IMR-90 (cell line): ENCODE data around the gene KRTAP10-7. TPM values are rescaled to one million over a fixed set of nuclear protein-coding genes. Genes with fewer than 3 reads are reported as not detected.
"Not testable (repeated sequence)": the region's sequence is repeated elsewhere in the genome, so short reads cannot be mapped to it uniquely, and the experiment has no call there.

ENCODE experiments used
- ATAC-seq: fragments of 200-7000 bp; cut with Tn5 transposase; 2 replicates; pipeline ENCODE4 v1.9.1; 2020; ENCODE audit warnings: low read depth, mild to moderate bottlenecking, moderate library complexity
- BruUV-seq: library from RNA; stranded (reverse); fragments of 400-500 nt; replicated peaks from 2 replicates; lab custom pipeline; 2021; lab: Mats Ljungman, UMichigan
- CTCF ChIA-PET: fragments of 300-600 bp; formaldehyde crosslinking; extraction: SDS; loops from one replicate; lab custom pipeline; 2021; ENCODE audit warnings: antibody characterized with exemption; lab: Yijun Ruan, JAX
- POLR2A ChIA-PET: fragments of 300-600 bp; sonication (Branson Sonifier 250); formaldehyde crosslinking; loops from one replicate; lab custom pipeline; 2022; ENCODE audit warnings: antibody characterized with exemption; ENCODE audit not compliant: unreplicated experiment; lab: Charles Lee
- DNase-seq: peaks from one replicate; pipeline ENCODE4 v3.0.0; 2013
- H2AFZ ChIP-seq: replicated peaks from 2 replicates; pipeline ENCODE3; 2013; ENCODE audit warnings: low read length, mild to moderate bottlenecking; ENCODE audit not compliant: poor library complexity
- H2AK5ac ChIP-seq: 2 replicates; pipeline ENCODE4 v1.6.1; 2013; ENCODE audit warnings: low read depth, low read length, inconsistent platforms
- H2AK9ac ChIP-seq: replicated peaks from 2 replicates; pipeline ENCODE3; 2013; ENCODE audit warnings: mild to moderate bottlenecking, low read depth, low read length, moderate library complexity; ENCODE audit not compliant: poor library complexity
- H2BK120ac ChIP-seq: 2 replicates; pipeline ENCODE4 v1.6.1; 2013; ENCODE audit warnings: low read depth, low read length, inconsistent platforms
- H2BK15ac ChIP-seq: 3 replicates; pipeline ENCODE4 v1.6.1; 2013; ENCODE audit warnings: low read depth, low read length, inconsistent platforms
- H2BK20ac ChIP-seq: 2 replicates; pipeline ENCODE4 v1.6.1; 2013; ENCODE audit warnings: low read depth, mild to moderate bottlenecking, inconsistent platforms, low read length, moderate library complexity
- H2BK5ac ChIP-seq: 2 replicates; pipeline ENCODE4 v1.6.1; 2013; ENCODE audit warnings: mild to moderate bottlenecking, low read depth, low read length, inconsistent platforms; ENCODE audit not compliant: poor library complexity, severe bottlenecking
- H3K14ac ChIP-seq: replicated peaks from 2 replicates; pipeline ENCODE4 v1.6.1; 2013; ENCODE audit warnings: low read depth, low read length, inconsistent platforms
- H3K18ac ChIP-seq: 2 replicates; pipeline ENCODE4 v1.6.1; 2013; ENCODE audit warnings: low read depth, low read length, control low read depth
- H3K23ac ChIP-seq: 2 replicates; pipeline ENCODE4 v1.6.1; 2013; ENCODE audit warnings: low read depth, low read length, inconsistent platforms
- H3K27ac ChIP-seq: 2 replicates; pipeline ENCODE4 v1.5.1; 2013; ENCODE audit warnings: mild to moderate bottlenecking, control low read depth, low read length; ENCODE audit not compliant: insufficient read depth
- H3K27me3 ChIP-seq: 2 replicates; pipeline ENCODE4 v1.6.1; 2013; ENCODE audit warnings: low read length; ENCODE audit not compliant: control insufficient read depth, insufficient read depth
- H3K36me3 ChIP-seq: 2 replicates; pipeline ENCODE4 v1.6.1; 2013; ENCODE audit warnings: low read length, mixed read lengths; ENCODE audit not compliant: control insufficient read depth, insufficient read depth
- H3K4ac ChIP-seq: 2 replicates; pipeline ENCODE4 v1.6.1; 2013; ENCODE audit warnings: low read depth, low read length, inconsistent platforms
- H3K4me1 ChIP-seq: 2 replicates; pipeline ENCODE4 v1.6.1; 2013; ENCODE audit warnings: low read length, mixed read lengths; ENCODE audit not compliant: control insufficient read depth, insufficient read depth
- H3K4me2 ChIP-seq: 2 replicates; pipeline ENCODE4 v1.6.1; 2013; ENCODE audit warnings: low read depth, mild to moderate bottlenecking, control low read depth, low read length, moderate library complexity
- H3K4me3 ChIP-seq: 2 replicates; pipeline ENCODE4 v1.5.1; 2013; ENCODE audit warnings: low read depth, mild to moderate bottlenecking, control low read depth, low read length, moderate library complexity; ENCODE audit not compliant: insufficient read depth
- H3K56ac ChIP-seq: 2 replicates; pipeline ENCODE4 v1.6.1; 2013; ENCODE audit warnings: low read length, inconsistent platforms; ENCODE audit not compliant: insufficient read depth; ENCODE audit errors: extremely low read depth
- H3K79me1 ChIP-seq, 2 experiments: 2 replicates each; pipeline ENCODE4 v1.6.1; 2013; ENCODE audit warnings: low read length in 2 of 2, inconsistent platforms in 1 of 2, low read depth in 1 of 2
- H3K9ac ChIP-seq: 2 replicates; pipeline ENCODE4 v1.6.1; 2013; ENCODE audit warnings: low read depth, low read length, control low read depth
- H3K9me1 ChIP-seq: 2 replicates; pipeline ENCODE4 v1.6.1; 2013; ENCODE audit warnings: low read length, inconsistent platforms; ENCODE audit not compliant: insufficient read depth
- H3K9me3 ChIP-seq: 2 replicates; pipeline ENCODE4 v1.6.1; 2013; ENCODE audit warnings: low read length; ENCODE audit not compliant: control insufficient read depth, insufficient read depth
- H4K20me1 ChIP-seq: 2 replicates; pipeline ENCODE4 v1.6.1; 2013; ENCODE audit warnings: low read length, inconsistent platforms; ENCODE audit not compliant: insufficient read depth
- H4K5ac ChIP-seq: 2 replicates; pipeline ENCODE4 v1.6.1; 2013; ENCODE audit warnings: mild to moderate bottlenecking, low read depth, low read length, control low read depth
- H4K8ac ChIP-seq, 2 experiments: 2 replicates each; pipeline ENCODE4 v1.6.1; 2013; ENCODE audit warnings: low read depth in 2 of 2, low read length in 2 of 2, control low read depth in 1 of 2, inconsistent platforms in 1 of 2
- H4K91ac ChIP-seq: 2 replicates; pipeline ENCODE4 v1.6.1; 2013; ENCODE audit warnings: low read depth, low read length, inconsistent platforms; ENCODE audit not compliant: insufficient read depth
- MAZ ChIP-seq: IDR thresholded peaks from 2 replicates; pipeline ENCODE4 v1.6.1; 2012; ENCODE audit warnings: low read depth, mild to moderate bottlenecking, low read length, improper control_type of control experiment, moderate library complexity, borderline replicate concordance
- WGBS, 2 experiments: methylation state at CpG; one replicate each; pipeline versions ENCODE4 v1.1.5 to v1.1.7; 2013; ENCODE audit warnings: missing lambda C conversion rate in 2 of 2; ENCODE audit not compliant: insufficient read length in 1 of 2; ENCODE audit errors: extremely low coverage in 2 of 2; 5-methylcytosine and 5-hydroxymethylcytosine counted together
- dilution Hi-C: fragments of 300-500 bp; cut with HindIII; formaldehyde crosslinking; loops from one replicate; pipeline ENCODE4 v1.14.3; 2018; ENCODE audit warnings: low sequenced_read_pairs; ENCODE audit not compliant: unreplicated experiment
- in situ Hi-C: fragments of 300-500 bp; cut with MboI; formaldehyde crosslinking; loops from 3 replicates; pipeline ENCODE4 v1.14.3; 2019; ENCODE audit warnings: low sequenced_read_pairs, inconsistent platforms, mixed read lengths
- intact Hi-C: fragments of 100-400 bp; cut with micrococcal nuclease; formaldehyde crosslinking; loops from 2 replicates; pipeline ENCODE4 v1.10.0; 2022
- polyA plus RNA-seq, 3 experiments: library from polyadenylated mRNA; depleted of rRNA; stranded (reverse); fragments of >200 nt; gene quantifications; 2 replicates each; pipeline ENCODE4 v1.2.3, GENCODE V29; 2012; ENCODE audit warnings: low replicate concordance in 1 of 3
- total RNA-seq: library from RNA; depleted of rRNA; stranded (reverse); fragments of >200 nt; gene quantifications from 2 replicates; pipeline ENCODE4 v1.2.3, GENCODE V29; 2012

KRTAP10-7 gene
- total and polyA plus RNA-seq, 2 of the 4 experiments (the other 2 are of a cell fraction), result not detected

DNA sequence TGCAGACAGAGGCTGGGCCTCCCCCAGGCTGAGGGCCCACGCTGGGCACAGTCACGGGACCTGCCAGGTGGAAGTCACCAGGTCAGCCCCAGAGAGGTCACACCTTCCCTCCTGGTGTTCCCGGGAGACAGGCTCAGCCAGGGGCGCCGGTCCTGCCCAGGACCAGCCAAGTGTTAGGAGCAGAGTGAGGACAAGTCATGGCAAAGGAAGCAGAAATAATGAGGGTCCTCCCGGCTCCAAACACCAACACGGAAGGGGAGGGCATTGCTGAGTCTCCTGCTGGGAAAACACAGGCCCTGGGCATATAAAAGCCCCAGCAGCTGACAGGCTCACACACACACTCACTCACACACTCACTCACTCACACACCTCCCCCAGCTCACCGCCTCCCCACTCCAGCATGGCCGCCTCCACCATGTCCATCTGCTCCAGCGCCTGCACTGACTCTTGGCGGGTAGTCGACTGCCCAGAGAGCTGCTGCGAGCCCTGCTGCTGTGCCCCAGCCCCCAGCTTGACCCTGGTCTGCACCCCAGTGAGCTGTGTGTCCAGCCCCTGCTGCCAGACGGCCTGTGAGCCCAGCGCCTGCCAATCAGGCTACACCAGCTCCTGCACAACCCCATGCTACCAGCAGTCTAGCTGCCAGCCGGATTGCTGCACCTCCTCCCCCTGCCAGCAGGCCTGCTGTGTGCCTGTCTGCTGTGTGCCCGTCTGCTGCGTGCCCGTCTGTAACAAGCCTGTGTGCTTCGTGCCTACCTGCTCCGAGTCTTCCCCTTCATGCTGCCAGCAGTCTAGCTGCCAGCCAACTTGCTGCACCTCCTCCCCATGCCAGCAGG, 36.8 kb downstream of the KRTAP10-7 start, which contains the start of gene KRTAP10-10:
Gene KRTAP10-10 (plus strand): TSS at position 339 of the 833 bp plus-strand sequence. CDS start 62 bp downstream, at position 401.
- CTCF ChIA-PET, result no interaction called here
- BruUV-seq, result no TSS peak

GRCh38 chr21:44637851-44638348, 37.5 kb downstream of the KRTAP10-7 start:
- intact Hi-C loops, ATAC-seq: not testable (repeated sequence)

More for the DNA sequence above, 36.8 kb downstream of the KRTAP10-7 start, which contains the start of gene KRTAP10-10:
- Histone ChIP-seq H3K23ac (no peak within 1 kb of the TSS), H4K91ac (no peak within 1 kb of the TSS), H3K4ac (no peak within 1 kb of the TSS), H2AFZ (peak within 1 kb of the TSS; percentile 32), H3K9ac (no peak within 1 kb of the TSS), H4K5ac (no peak within 1 kb of the TSS), H4K8ac (no peak within 1 kb of the TSS), H2BK20ac (no peak within 1 kb of the TSS), H3K56ac (no peak within 1 kb of the TSS), H3K9me3 (0 out of 2 replicates have a peak, but pooled peaks cover 5% of the 10 kb centered on the region), H2BK120ac (no peak within 1 kb of the TSS), H3K4me3 (no peak within 1 kb of the TSS), H2AK5ac (no peak within 1 kb of the TSS), H3K27ac (no peak within 1 kb of the TSS), H2BK15ac (no peak within 1 kb of the TSS), H3K79me1 (no peaks in the 10 kb centered on the region), H2AK9ac (no peak within 1 kb of the TSS), H3K36me3 (no peaks in the 10 kb centered on the region), H3K9me1 (no peaks in the 10 kb centered on the region), H3K4me1 (no peaks in the 10 kb centered on the region), H2BK5ac (no peak within 1 kb of the TSS), H3K14ac (no peak within 1 kb of the TSS), H3K27me3 (no peaks in the 10 kb centered on the region; the same call in 1 of the 2 replicates), H4K20me1 (no peaks in the 10 kb centered on the region), H3K18ac (no peak within 1 kb of the TSS), H3K4me2 (no peak within 1 kb of the TSS)
- TF ChIP-seq MAZ, result no peak
- DNase-seq (no peak), ATAC-seq (no peak)
- in situ Hi-C loops, result no loop called here
- intact Hi-C loops, result no loop called here
- 30% methylated on average over 2 of the region's 21 CpGs; no CpG with 5 or more reads in 1 of the 2 experiments for WGBS, 2 experiments
- POLR2A ChIA-PET, result no interaction called here
- dilution Hi-C loops, result no loop called here

More at GRCh38 chr21:44637851-44638348, 37.5 kb downstream of the KRTAP10-7 start:
- H2AK9ac ChIP-seq, H2AK5ac ChIP-seq, H3K79me1 ChIP-seq, H4K20me1 ChIP-seq, H3K27me3 ChIP-seq, H3K14ac ChIP-seq, H3K18ac ChIP-seq, H3K56ac ChIP-seq, H3K4ac ChIP-seq, H3K27ac ChIP-seq, H2BK20ac ChIP-seq, H4K5ac ChIP-seq, H2BK15ac ChIP-seq, in situ Hi-C loops, H4K8ac ChIP-seq, H3K9ac ChIP-seq, H2BK5ac ChIP-seq, CTCF ChIA-PET, H3K36me3 ChIP-seq, BruUV-seq, H3K4me3 ChIP-seq, H3K9me1 ChIP-seq, H3K23ac ChIP-seq, H2AFZ ChIP-seq, H3K9me3 ChIP-seq, H3K4me2 ChIP-seq, DNase-seq, POLR2A ChIA-PET, H2BK120ac ChIP-seq, H4K91ac ChIP-seq, H3K4me1 ChIP-seq, dilution Hi-C loops: not testable (repeated sequence)
- 54% methylated on average over 2 of the region's 12 CpGs; no CpG with 5 or more reads in 1 of the 2 experiments for WGBS, 2 experiments
